DND-41 (cell line): ENCODE measurements around the gene CHTF18.
"Not testable (repeated sequence)": the region's sequence is repeated elsewhere in the genome, so short reads cannot be mapped to it uniquely, and the experiment has no call there.

ENCODE experiments used
- ATAC-seq: fragments of 200-7000 bp; cut with Tn5 transposase; 3 replicates; pipeline ENCODE4 v1.9.1; 2021; ENCODE audit warnings: low read depth; ENCODE audit not compliant: insufficient read depth
- DNase-seq: peaks from one replicate; pipeline ENCODE4 v3.0.0-alpha.2; 2020
- H2AFZ ChIP-seq: 2 replicates; pipeline ENCODE4 v1.6.0; 2012; ENCODE audit warnings: low read depth, low read length
- H3K27ac ChIP-seq: 2 replicates; pipeline ENCODE4 v1.5.1; 2012; ENCODE audit warnings: low read length, inconsistent platforms
- H3K27me3 ChIP-seq: fragments of 200-600 bp; sonication (generic); 2 replicates; pipeline ENCODE4 v1.6.0; 2012; ENCODE audit warnings: low read length, mild to moderate bottlenecking, inconsistent platforms; ENCODE audit not compliant: insufficient read depth, poor library complexity
- H3K36me3 ChIP-seq: 2 replicates; pipeline ENCODE4 v1.5.1; 2012; ENCODE audit warnings: low read length, inconsistent platforms; ENCODE audit not compliant: insufficient read depth
- H3K4me1 ChIP-seq: 2 replicates; pipeline ENCODE4 v1.5.1; 2012; ENCODE audit warnings: mild to moderate bottlenecking, low read length; ENCODE audit not compliant: insufficient read depth
- H3K4me2 ChIP-seq: 2 replicates; pipeline ENCODE4 v1.6.0; 2012; ENCODE audit warnings: mild to moderate bottlenecking, moderate library complexity, low read length, inconsistent platforms; ENCODE audit not compliant: insufficient read depth
- H3K4me3 ChIP-seq, 2 experiments: fragments of 200-600 bp in 1 of 2; shearing (Covaris generic) in 1 of 2; 2 replicates each; pipeline ENCODE4 v1.5.1; 2012 to 2016; ENCODE audit warnings: inconsistent platforms in 2 of 2, low read length in 2 of 2, mild to moderate bottlenecking in 2 of 2, low read depth in 1 of 2, moderate library complexity in 1 of 2
- H3K79me2 ChIP-seq: 2 replicates; pipeline ENCODE4 v1.6.0; 2012; ENCODE audit warnings: low read length, inconsistent platforms; ENCODE audit not compliant: insufficient read depth
- H3K9ac ChIP-seq: 2 replicates; pipeline ENCODE4 v1.6.0; 2012; ENCODE audit warnings: low read depth, mild to moderate bottlenecking, inconsistent platforms, low read length, moderate library complexity
- H3K9me3 ChIP-seq: 2 replicates; pipeline ENCODE4 v1.5.1; 2012; ENCODE audit warnings: low read length, moderate library complexity, mild to moderate bottlenecking, inconsistent platforms; ENCODE audit not compliant: insufficient read depth, severe bottlenecking
- H4K20me1 ChIP-seq: 2 replicates; pipeline ENCODE4 v1.6.0; 2012; ENCODE audit warnings: low read length; ENCODE audit not compliant: insufficient read depth
- EZH2 ChIP-seq: IDR thresholded peaks from 3 replicates; pipeline ENCODE4 v1.6.1; 2012; ENCODE audit warnings: borderline replicate concordance, low read depth, mild to moderate bottlenecking, moderate library complexity, low read length, inconsistent platforms; ENCODE audit not compliant: severe bottlenecking
- TF ChIP-seq, protein P1 (sequence below): IDR thresholded peaks from 2 replicates; pipeline ENCODE4 v1.5.1; 2012; ENCODE audit warnings: borderline replicate concordance, low read length, moderate library complexity, mild to moderate bottlenecking; ENCODE audit not compliant: poor library complexity, severe bottlenecking; ENCODE audit errors: extremely low read depth

The CHTF18 gene

DNA sequence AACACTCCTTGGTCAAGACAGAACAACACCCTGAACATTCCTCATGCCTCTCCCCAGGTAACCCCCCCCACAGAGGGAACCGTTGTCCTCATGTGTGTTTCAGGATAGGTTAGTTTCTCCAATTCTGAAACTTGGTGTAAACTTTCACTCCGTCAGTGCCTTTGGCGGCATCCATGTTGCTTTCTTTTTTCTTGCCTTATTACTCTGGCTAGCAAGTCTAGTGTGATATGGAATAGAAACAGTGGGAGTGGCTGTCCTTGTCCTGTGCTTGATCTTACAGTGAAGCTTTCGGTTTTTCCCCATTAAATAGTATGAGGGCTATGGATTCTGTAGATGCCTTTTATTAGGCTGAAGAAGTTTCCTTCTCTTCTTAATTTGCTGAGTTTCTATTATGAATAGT, 47.8 kb downstream of the CHTF18 start:
- no peak for ATAC-seq
- H3K9me3 ChIP-seq: peaks cover 14% of the 10 kb centered on the region

DNA sequence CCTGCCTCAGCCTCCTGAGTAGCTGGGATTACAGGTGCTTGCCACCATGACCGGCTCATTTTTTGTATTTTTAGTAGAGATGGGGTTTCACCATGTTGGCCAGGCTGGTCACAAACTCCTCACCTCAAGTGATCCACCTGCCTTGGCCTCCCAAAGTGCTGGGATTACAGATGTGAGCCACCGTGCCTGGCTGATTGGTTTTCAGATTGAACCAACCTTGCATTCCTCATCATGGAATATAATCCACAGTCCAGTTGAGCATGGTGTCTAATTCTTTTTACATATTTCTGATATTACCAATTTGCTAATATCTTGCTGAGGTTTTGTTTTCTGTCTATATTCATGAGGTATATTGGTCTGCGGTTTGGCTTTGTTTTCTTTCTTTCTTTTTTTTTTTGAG, 48.4 kb downstream of the CHTF18 start:
- H3K36me3 ChIP-seq, H3K4me2 ChIP-seq, H3K4me3 ChIP-seq, H3K9ac ChIP-seq, H2AFZ ChIP-seq, ATAC-seq, H3K79me2 ChIP-seq, DNase-seq, H4K20me1 ChIP-seq, H3K27me3 ChIP-seq, H3K27ac ChIP-seq, H3K4me1 ChIP-seq: not testable (repeated sequence)
- peaks cover 14% of the 10 kb centered on the region for H3K9me3 ChIP-seq

More for the DNA sequence above, 47.8 kb downstream of the CHTF18 start:
- no peak for DNase-seq
- Histone ChIP-seq H3K9ac (no peak overlapping the region), H3K27ac (no peak overlapping the region), H2AFZ (no peak overlapping the region), H3K27me3 (no peaks in the 10 kb centered on the region), H3K36me3 (no peaks in the 10 kb centered on the region), H3K4me2 (no peak overlapping the region), H3K79me2 (no peaks in the 10 kb centered on the region), H4K20me1 (no peaks in the 10 kb centered on the region), H3K4me1 (no peaks in the 10 kb centered on the region), H3K4me3 (no peak overlapping the region)
- TF ChIP-seq, protein P1, sequence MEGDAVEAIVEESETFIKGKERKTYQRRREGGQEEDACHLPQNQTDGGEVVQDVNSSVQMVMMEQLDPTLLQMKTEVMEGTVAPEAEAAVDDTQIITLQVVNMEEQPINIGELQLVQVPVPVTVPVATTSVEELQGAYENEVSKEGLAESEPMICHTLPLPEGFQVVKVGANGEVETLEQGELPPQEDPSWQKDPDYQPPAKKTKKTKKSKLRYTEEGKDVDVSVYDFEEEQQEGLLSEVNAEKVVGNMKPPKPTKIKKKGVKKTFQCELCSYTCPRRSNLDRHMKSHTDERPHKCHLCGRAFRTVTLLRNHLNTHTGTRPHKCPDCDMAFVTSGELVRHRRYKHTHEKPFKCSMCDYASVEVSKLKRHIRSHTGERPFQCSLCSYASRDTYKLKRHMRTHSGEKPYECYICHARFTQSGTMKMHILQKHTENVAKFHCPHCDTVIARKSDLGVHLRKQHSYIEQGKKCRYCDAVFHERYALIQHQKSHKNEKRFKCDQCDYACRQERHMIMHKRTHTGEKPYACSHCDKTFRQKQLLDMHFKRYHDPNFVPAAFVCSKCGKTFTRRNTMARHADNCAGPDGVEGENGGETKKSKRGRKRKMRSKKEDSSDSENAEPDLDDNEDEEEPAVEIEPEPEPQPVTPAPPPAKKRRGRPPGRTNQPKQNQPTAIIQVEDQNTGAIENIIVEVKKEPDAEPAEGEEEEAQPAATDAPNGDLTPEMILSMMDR: no peak
- TF ChIP-seq EZH2: no peak

DNA sequence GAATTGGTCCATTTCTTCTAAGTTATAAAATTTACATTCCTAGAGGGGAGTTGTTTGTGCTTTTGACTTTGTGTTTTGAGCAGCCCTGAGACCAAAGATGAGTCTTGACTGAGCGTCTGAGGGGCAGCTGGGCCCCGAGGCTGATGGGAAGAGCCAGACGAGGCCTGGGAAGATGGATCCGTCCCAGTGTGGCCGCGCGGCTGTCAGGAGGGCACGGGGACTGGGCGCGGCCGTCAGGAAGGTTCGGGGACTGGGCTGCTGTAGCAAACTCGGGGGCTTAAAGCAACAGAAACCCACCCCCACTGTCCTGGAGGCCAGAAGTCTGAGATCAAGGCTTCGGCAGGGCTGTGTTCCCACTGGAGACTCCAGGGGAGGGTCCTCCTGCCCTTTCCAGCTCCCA, 50.3 kb downstream of the CHTF18 start:
- H2AFZ ChIP-seq: no peak overlapping the region
- H3K9ac ChIP-seq: no peak overlapping the region
- no peaks in the 10 kb centered on the region for H3K4me1 ChIP-seq
- DNase-seq (no peak), ATAC-seq (no peak)
- H3K79me2 ChIP-seq: no peaks in the 10 kb centered on the region
- no peaks in the 10 kb centered on the region for H4K20me1 ChIP-seq
- TF ChIP-seq, protein P1: no peak
- TF ChIP-seq EZH2: no peak
- H3K27me3 ChIP-seq: no peaks in the 10 kb centered on the region
- H3K4me2 ChIP-seq: no peak overlapping the region
- H3K9me3 ChIP-seq: peaks cover 14% of the 10 kb centered on the region
- H3K36me3 ChIP-seq: no peaks in the 10 kb centered on the region
- H3K4me3 ChIP-seq: no peak overlapping the region
- no peak overlapping the region for H3K27ac ChIP-seq

DNA sequence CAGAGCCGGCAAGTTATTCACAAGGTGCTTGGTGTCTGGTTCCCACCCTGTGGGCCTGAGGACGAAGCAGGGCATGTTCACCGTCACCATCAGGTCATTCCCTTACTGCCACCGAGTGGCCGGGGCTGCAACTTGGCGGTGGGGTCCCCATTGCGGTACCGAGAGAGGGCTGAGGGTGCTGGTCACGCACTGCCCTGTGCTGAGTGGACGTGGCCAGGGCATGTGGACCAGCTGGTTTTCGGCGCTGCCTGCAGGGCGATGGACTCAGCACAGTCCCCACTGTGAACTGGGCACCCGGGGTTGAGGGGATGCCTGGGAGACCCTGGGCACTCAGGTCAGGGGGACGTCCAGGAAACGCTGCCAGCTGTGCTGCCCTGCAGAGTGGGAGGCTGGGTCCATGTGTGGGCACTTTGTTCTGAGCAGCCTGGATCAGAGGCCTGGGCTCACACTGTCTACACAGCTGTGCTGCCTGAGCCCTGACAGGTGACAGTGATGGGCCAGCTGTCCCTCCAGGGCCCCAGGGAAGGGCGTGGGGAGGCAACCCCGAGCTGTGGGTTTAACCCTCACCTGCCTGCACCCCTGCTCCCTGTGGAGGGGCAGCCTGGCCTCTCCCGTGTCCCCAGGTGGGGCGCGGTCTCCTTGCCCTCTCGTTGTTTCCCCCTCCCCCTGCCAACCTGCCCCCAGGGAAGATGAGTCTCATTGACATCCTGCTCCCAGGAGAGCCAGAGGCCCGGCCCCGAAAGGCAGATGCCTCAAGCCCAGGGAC, 51.4 kb downstream of the CHTF18 start:
- Histone ChIP-seq H2AFZ (no peak overlapping the region), H3K4me1 (no peaks in the 10 kb centered on the region), H3K27ac (no peak overlapping the region), H3K9ac (no peak overlapping the region), H3K27me3 (no peaks in the 10 kb centered on the region), H3K36me3 (no peaks in the 10 kb centered on the region), H3K4me3 (no peak overlapping the region), H3K79me2 (no peaks in the 10 kb centered on the region), H3K4me2 (no peak overlapping the region), H3K9me3 (peaks cover 14% of the 10 kb centered on the region), H4K20me1 (no peaks in the 10 kb centered on the region)
- DNase-seq (no peak), ATAC-seq (no peak)
- TF ChIP-seq EZH2: no peak
- TF ChIP-seq, protein P1: no peak
